Breast epithelium (tissue), 3 donors: Measurements from ENCODE around the gene LRRC4C.

Source experiments
- POLR2A ChIP-seq: fragments of 450-650 bp; IDR thresholded peaks from one replicate; pipeline ENCODE4 v1.6.1; 2016; ENCODE audit warnings: antibody characterized with exemption, mild to moderate bottlenecking, moderate library complexity
- TF ChIP-seq, protein P1 (sequence below), 3 donors: fragments of 450-650 bp; IDR thresholded peaks; one replicate each; pipeline ENCODE4 v1.5.1; 2016 to 2017; ENCODE audit warnings: antibody characterized with exemption in 3 of 3, mild to moderate bottlenecking in 3 of 3, moderate library complexity in 3 of 3

DNA sequence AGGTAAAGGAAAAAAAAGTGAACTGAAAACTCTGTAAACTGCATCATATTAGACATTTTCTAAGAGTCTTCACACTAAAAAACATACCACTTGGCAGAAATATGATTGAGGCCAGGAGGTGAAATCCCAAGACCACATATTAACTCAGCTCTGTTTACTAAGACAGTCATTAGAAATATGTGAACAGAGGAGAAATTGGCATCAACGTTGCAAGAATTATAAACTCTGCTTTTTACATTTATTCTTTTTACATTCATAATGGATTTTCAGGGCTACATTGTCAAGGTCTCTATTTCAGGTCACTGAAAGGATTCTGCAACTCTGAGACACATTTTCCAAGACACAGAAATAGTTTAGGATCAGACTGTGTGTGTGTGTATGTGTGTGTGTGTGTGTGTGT lies 1364.0 kb downstream of the LRRC4C start:
- TF ChIP-seq, protein P1, sequence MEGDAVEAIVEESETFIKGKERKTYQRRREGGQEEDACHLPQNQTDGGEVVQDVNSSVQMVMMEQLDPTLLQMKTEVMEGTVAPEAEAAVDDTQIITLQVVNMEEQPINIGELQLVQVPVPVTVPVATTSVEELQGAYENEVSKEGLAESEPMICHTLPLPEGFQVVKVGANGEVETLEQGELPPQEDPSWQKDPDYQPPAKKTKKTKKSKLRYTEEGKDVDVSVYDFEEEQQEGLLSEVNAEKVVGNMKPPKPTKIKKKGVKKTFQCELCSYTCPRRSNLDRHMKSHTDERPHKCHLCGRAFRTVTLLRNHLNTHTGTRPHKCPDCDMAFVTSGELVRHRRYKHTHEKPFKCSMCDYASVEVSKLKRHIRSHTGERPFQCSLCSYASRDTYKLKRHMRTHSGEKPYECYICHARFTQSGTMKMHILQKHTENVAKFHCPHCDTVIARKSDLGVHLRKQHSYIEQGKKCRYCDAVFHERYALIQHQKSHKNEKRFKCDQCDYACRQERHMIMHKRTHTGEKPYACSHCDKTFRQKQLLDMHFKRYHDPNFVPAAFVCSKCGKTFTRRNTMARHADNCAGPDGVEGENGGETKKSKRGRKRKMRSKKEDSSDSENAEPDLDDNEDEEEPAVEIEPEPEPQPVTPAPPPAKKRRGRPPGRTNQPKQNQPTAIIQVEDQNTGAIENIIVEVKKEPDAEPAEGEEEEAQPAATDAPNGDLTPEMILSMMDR (IDR thresholded peaks at IDR 0.05): no peak
- no peak for TF ChIP-seq POLR2A
